Loucy (cell line): ENCODE data around the gene BCL7B.
"Not testable (repeated sequence)": the region's sequence is repeated elsewhere in the genome, so short reads cannot be mapped to it uniquely, and the experiment has no call there.

Experiments
- H2AFZ ChIP-seq: fragments of 200-600 bp; sonication (generic); 2 replicates; pipeline ENCODE4 v1.6.0; 2016; ENCODE audit warnings: antibody characterized with exemption, mild to moderate bottlenecking, low read length, moderate library complexity
- H3F3A ChIP-seq: fragments of 200-600 bp; 2 replicates; pipeline ENCODE4 v1.6.0; 2016; ENCODE audit warnings: antibody characterized with exemption, low read depth, mild to moderate bottlenecking
- H3K27me3 ChIP-seq: fragments of 200-600 bp; sonication (generic); 2 replicates; pipeline ENCODE4 v1.6.1; 2014; ENCODE audit warnings: low read length, mild to moderate bottlenecking; ENCODE audit not compliant: insufficient read depth, poor library complexity, severe bottlenecking
- H3K36me3 ChIP-seq: fragments of 200-600 bp; sonication (generic); 2 replicates; pipeline ENCODE4 v1.6.1; 2016; ENCODE audit warnings: low read length; ENCODE audit not compliant: insufficient read depth
- H3K4me1 ChIP-seq: fragments of 200-600 bp; sonication (generic); 2 replicates; pipeline ENCODE4 v1.5.1; 2014; ENCODE audit warnings: low read length, mild to moderate bottlenecking; ENCODE audit not compliant: insufficient read depth, poor library complexity, severe bottlenecking
- H3K4me2 ChIP-seq: fragments of 200-600 bp; sonication (generic); 2 replicates; pipeline ENCODE4 v1.6.0; 2014; ENCODE audit warnings: antibody characterized with exemption, low read length, low read depth, mild to moderate bottlenecking; ENCODE audit not compliant: poor library complexity, severe bottlenecking
- H3K4me3 ChIP-seq: fragments of 200-600 bp; sonication (generic); 2 replicates; pipeline ENCODE4 v1.5.1; 2014; ENCODE audit warnings: low read length, mild to moderate bottlenecking, mixed read lengths; ENCODE audit not compliant: poor library complexity, severe bottlenecking
- H3K79me2 ChIP-seq: fragments of 200-600 bp; sonication (generic); 2 replicates; pipeline ENCODE4 v1.6.1; 2014; ENCODE audit warnings: low read length; ENCODE audit not compliant: insufficient read depth
- H3K9ac ChIP-seq: fragments of 200-600 bp; sonication (generic); 2 replicates; pipeline ENCODE4 v1.6.0; 2014; ENCODE audit warnings: mild to moderate bottlenecking, low read depth, low read length, moderate library complexity; ENCODE audit not compliant: poor library complexity, severe bottlenecking
- H3K9me2 ChIP-seq: fragments of 200-600 bp; sonication (generic); replicated peaks from 2 replicates; pipeline ENCODE4 v1.6.1; 2016; ENCODE audit warnings: low read depth, low read length, mixed read lengths
- H3K9me3 ChIP-seq: fragments of 200-600 bp; sonication (generic); 2 replicates; pipeline ENCODE4 v1.6.1; 2014; ENCODE audit warnings: mild to moderate bottlenecking, antibody characterized with exemption, low read length, low read depth; ENCODE audit not compliant: insufficient read depth
- H4K20me1 ChIP-seq: fragments of 200-600 bp; sonication (generic); 2 replicates; pipeline ENCODE4 v1.6.0; 2014; ENCODE audit warnings: antibody characterized with exemption, low read length, mild to moderate bottlenecking; ENCODE audit not compliant: insufficient read depth, poor library complexity, severe bottlenecking
- CTCF ChIP-seq: fragments of 200-600 bp; sonication (generic); conservative IDR thresholded peaks from 2 replicates; pipeline ENCODE4 v1.5.1; 2014; ENCODE audit warnings: mild to moderate bottlenecking, antibody characterized with exemption, low read length
- EZH2phosphoT487 ChIP-seq: fragments of 200-600 bp; IDR thresholded peaks from 2 replicates; pipeline ENCODE4 v1.6.1; 2018; ENCODE audit warnings: antibody characterized with exemption, mild to moderate bottlenecking, moderate library complexity, borderline replicate concordance

Gene BCL7B

GRCh38 chr7:73503229-73503628 is 54.3 kb downstream of the BCL7B start:
- H4K20me1 ChIP-seq, result peaks cover 64% of the 10 kb centered on the region
- TF ChIP-seq CTCF (no peak), EZH2phosphoT487 (no peak)

GRCh38 chr7:73496626-73497025 is 60.9 kb downstream of the BCL7B start:
- H3K9ac ChIP-seq, result no peak overlapping the region
- no peaks in the 10 kb centered on the region for H3K4me1 ChIP-seq
- H4K20me1 ChIP-seq, result peaks cover 61% of the 10 kb centered on the region
- H3K4me3 ChIP-seq, result no peak overlapping the region
- no peak overlapping the region for H2AFZ ChIP-seq
- H3F3A ChIP-seq, result no peaks in the 10 kb centered on the region
- H3K4me2 ChIP-seq, result no peak overlapping the region
- peaks cover 51% of the 10 kb centered on the region for H3K79me2 ChIP-seq
- no peaks in the 10 kb centered on the region for H3K27me3 ChIP-seq
- peaks cover 96% of the 10 kb centered on the region for H3K36me3 ChIP-seq
- no peaks in the 10 kb centered on the region for H3K9me3 ChIP-seq
- no peaks in the 10 kb centered on the region for H3K9me2 ChIP-seq
- TF ChIP-seq CTCF (no peak), EZH2phosphoT487 (no peak)

More at GRCh38 chr7:73503229-73503628, 54.3 kb downstream of the BCL7B start:
- Histone ChIP-seq H3K4me3 (no peak overlapping the region), H3K4me1 (no peaks in the 10 kb centered on the region), H2AFZ (no peak overlapping the region), H3K79me2 (peaks cover 63% of the 10 kb centered on the region), H3K9ac (no peak overlapping the region), H3F3A (no peaks in the 10 kb centered on the region), H3K9me3 (no peaks in the 10 kb centered on the region), H3K36me3 (peaks cover 94% of the 10 kb centered on the region), H3K9me2 (no peaks in the 10 kb centered on the region), H3K4me2 (no peak overlapping the region), H3K27me3 (no peaks in the 10 kb centered on the region)

- not testable (repeated sequence) for H3K4me3 ChIP-seq, H3K9me2 ChIP-seq, H3K9me3 ChIP-seq, H3F3A ChIP-seq, H3K4me2 ChIP-seq, H3K4me1 ChIP-seq, H3K27me3 ChIP-seq, H3K9ac ChIP-seq, H2AFZ ChIP-seq
- peaks cover 45% of the 10 kb centered on the region for H3K79me2 ChIP-seq
- peaks cover 55% of the 10 kb centered on the region for H4K20me1 ChIP-seq
- H3K36me3 ChIP-seq, result peaks cover 98% of the 10 kb centered on the region
These were observed 62.0 kb downstream of the BCL7B start for GRCh38 chr7:73495507-73495906.

GRCh38 chr7:73489976-73490375 is 67.5 kb downstream of the BCL7B start:
- Histone ChIP-seq H3K4me1 (no peaks in the 10 kb centered on the region), H3K9me2 (no peaks in the 10 kb centered on the region), H3F3A (no peaks in the 10 kb centered on the region), H3K4me3 (no peak overlapping the region), H2AFZ (no peak overlapping the region), H3K9me3 (no peaks in the 10 kb centered on the region), H4K20me1 (peaks cover 43% of the 10 kb centered on the region), H3K36me3 (peaks cover 97% of the 10 kb centered on the region), H3K4me2 (no peak overlapping the region), H3K79me2 (peaks cover 48% of the 10 kb centered on the region), H3K9ac (no peak overlapping the region), H3K27me3 (no peaks in the 10 kb centered on the region)
- TF ChIP-seq EZH2phosphoT487 (no peak), CTCF (no peak)
